Measurements from ENCODE around the gene ACCSL.

- TF ChIP-seq CTCF (conservative IDR thresholded peaks at IDR 0.05 in 1 of 2, IDR thresholded peaks at IDR 0.05 in 1 of 2; ENCODE audit: low read depth in 1 of 2, low read length in 2 of 2) (no peak), EZH2 (IDR thresholded peaks at IDR 0.05; ENCODE audit: low read length, missing control alignments) (no peak)
These were observed 32.2 kb upstream of the ACCSL start for GRCh38 chr11:44015624-44016007.

Measured in fibroblast of lung (primary cell).